NB4 (cell line): ENCODE measurements around the gene SASH1.

Source experiments
- POLR2A ChIP-seq: IDR thresholded peaks from 2 replicates; pipeline ENCODE4 v1.6.1; 2011; ENCODE audit warnings: mild to moderate bottlenecking; ENCODE audit not compliant: insufficient read length; ENCODE audit errors: extremely low read depth
- TF ChIP-seq, protein P1 (sequence below): IDR thresholded peaks from one replicate; pipeline ENCODE4 v1.5.1; 2012; ENCODE audit warnings: low read depth, low read length

DNA sequence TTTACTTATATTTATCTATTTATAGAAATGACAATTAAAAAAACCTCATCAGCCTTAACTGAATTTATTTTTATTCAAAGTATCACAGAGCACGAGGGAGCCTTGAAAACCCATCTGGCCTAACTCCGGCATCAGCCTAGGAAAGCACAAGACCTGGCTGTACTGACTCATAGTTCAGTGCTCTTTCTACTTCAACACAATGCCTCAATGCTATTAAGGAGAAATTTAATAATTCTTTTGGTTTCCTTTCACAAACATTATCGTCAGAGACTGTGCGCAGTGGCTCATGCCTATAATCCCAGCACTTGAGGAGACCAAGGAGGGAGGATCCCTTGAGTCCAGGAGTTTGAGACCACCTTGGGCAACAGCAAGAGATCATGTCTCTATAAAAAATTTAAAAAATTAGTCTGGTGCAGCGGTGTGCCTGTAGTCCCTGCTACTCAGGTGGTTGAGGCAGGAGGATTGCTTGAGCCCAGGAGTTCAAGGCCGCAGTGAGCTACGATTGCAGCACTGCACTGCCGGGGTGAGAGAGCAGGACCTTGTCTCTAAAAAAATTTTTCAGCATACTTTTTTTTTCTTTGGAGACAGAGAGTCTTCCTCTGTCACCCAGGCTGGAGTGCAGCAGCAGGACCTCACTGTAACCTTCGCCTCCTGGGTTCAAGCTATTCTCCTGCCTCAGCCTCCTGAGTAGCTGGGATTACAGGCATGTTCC is 1.9 kb upstream of the SASH1 start:
- no peak for TF ChIP-seq POLR2A
- TF ChIP-seq, protein P1, sequence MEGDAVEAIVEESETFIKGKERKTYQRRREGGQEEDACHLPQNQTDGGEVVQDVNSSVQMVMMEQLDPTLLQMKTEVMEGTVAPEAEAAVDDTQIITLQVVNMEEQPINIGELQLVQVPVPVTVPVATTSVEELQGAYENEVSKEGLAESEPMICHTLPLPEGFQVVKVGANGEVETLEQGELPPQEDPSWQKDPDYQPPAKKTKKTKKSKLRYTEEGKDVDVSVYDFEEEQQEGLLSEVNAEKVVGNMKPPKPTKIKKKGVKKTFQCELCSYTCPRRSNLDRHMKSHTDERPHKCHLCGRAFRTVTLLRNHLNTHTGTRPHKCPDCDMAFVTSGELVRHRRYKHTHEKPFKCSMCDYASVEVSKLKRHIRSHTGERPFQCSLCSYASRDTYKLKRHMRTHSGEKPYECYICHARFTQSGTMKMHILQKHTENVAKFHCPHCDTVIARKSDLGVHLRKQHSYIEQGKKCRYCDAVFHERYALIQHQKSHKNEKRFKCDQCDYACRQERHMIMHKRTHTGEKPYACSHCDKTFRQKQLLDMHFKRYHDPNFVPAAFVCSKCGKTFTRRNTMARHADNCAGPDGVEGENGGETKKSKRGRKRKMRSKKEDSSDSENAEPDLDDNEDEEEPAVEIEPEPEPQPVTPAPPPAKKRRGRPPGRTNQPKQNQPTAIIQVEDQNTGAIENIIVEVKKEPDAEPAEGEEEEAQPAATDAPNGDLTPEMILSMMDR: no peak
